A549 (cell line): ENCODE data around the gene SCGB1C2. TPM values are rescaled to one million over a fixed set of nuclear protein-coding genes. Genes with fewer than 3 reads are reported as not detected.

ENCODE experiments used
- ATAC-seq, 2 experiments: fragments of 200-7000 bp in 1 of 2; fragments of >200 bp in 1 of 2; cut with Nextera tagmentation in 1 of 2; cut with Tn5 transposase in 1 of 2; 3 replicates each; pipeline versions ENCODE4 v1.8.0 to v1.9.1; 2018 to 2020; ENCODE audit warnings: mild to moderate bottlenecking in 1 of 2, moderate library complexity in 1 of 2
- CTCF ChIA-PET: fragments of 300-600 bp; sonication (Branson Sonifier 250); formaldehyde crosslinking; extraction: SDS; loops from one replicate; lab custom pipeline; 2021; ENCODE audit warnings: antibody characterized with exemption, inconsistent platforms; lab: Yijun Ruan, JAX
- POLR2A ChIA-PET: fragments of 350-600 bp; formaldehyde crosslinking; extraction: SDS; loops from one replicate; lab custom pipeline; 2021; ENCODE audit warnings: antibody characterized with exemption, inconsistent platforms; lab: Yijun Ruan, JAX
- DNase-seq, 2 experiments: peaks; one replicate each; pipeline versions ENCODE4 v3.0.0 to v3.0.0-alpha.2; 2011 to 2016; ENCODE audit warnings: low read depth in 1 of 2, low spot score in 1 of 2
- FAIRE-seq: peaks from 2 replicates; lab custom pipeline; 2011; peaks lifted over from hg19 to GRCh38; lab: Jason Lieb, UNC
- H3K27ac ChIP-seq, 2 experiments: fragments of >200 bp; sonication (Bioruptor Twin); formaldehyde crosslinking; 3 replicates each; pipeline ENCODE4 v1.5.1; 2016 to 2017
- H3K4me1 ChIP-seq: fragments of >200 bp; sonication (Bioruptor Twin); formaldehyde crosslinking; 3 replicates; pipeline ENCODE4 v1.6.1; 2016
- H3K4me2 ChIP-seq: fragments of >200 bp; sonication (Bioruptor Twin); formaldehyde crosslinking; 3 replicates; pipeline ENCODE4 v1.6.1; 2016
- H3K4me3 ChIP-seq: fragments of >200 bp; sonication (Bioruptor Twin); formaldehyde crosslinking; 3 replicates; pipeline ENCODE4 v1.5.1; 2016
- H3K9me3 ChIP-seq: fragments of >200 bp; sonication (Bioruptor Twin); formaldehyde crosslinking; 3 replicates; pipeline ENCODE4 v1.6.1; 2016
- BCL3 ChIP-seq: fragments of >200 bp; sonication (Bioruptor Twin); formaldehyde crosslinking; IDR thresholded peaks from 3 replicates; pipeline ENCODE4 v1.6.1; 2016
- BHLHE40 ChIP-seq: IDR thresholded peaks from 2 replicates; pipeline ENCODE4 v1.6.1; 2012; ENCODE audit warnings: low read depth, low read length, inconsistent platforms
- CHD4 ChIP-seq: fragments of 200-600 bp; sonication (generic); IDR thresholded peaks from 2 replicates; pipeline ENCODE4 v1.6.1; 2016; ENCODE audit warnings: antibody characterized with exemption, mild to moderate bottlenecking, borderline replicate concordance
- E2F6 ChIP-seq: IDR thresholded peaks from 2 replicates; pipeline ENCODE4 v1.6.1; 2012; ENCODE audit warnings: low read depth, borderline replicate concordance
- EHF ChIP-seq: fragments of 250-450 bp; sonication (Bioruptor Pico); IDR thresholded peaks from 2 replicates; pipeline ENCODE4 v1.5.0; 2020; ENCODE audit warnings: mild to moderate bottlenecking
- FOSL2 ChIP-seq, 2 experiments: fragments of 450-650 bp in 1 of 2; fragments of >200 bp in 1 of 2; sonication (Bioruptor Twin) in 1 of 2; formaldehyde crosslinking; IDR thresholded peaks; 2 replicates each; pipeline versions ENCODE4 v1.5.0 to v1.6.1; 2016 to 2020; ENCODE audit warnings: mild to moderate bottlenecking in 1 of 2, moderate library complexity in 1 of 2
- HEYL ChIP-seq: fragments of 250-450 bp; sonication (Bioruptor Pico); IDR thresholded peaks from 2 replicates; pipeline ENCODE4 v1.8.0; 2021; ENCODE audit warnings: mild to moderate bottlenecking, moderate library complexity
- HOXA7 ChIP-seq: fragments of 250-450 bp; sonication (Bioruptor Pico); IDR thresholded peaks from 2 replicates; pipeline ENCODE4 v1.5.0; 2020; ENCODE audit warnings: mild to moderate bottlenecking, moderate library complexity
- JUN ChIP-seq, 2 experiments: fragments of >200 bp; sonication (Bioruptor Twin); formaldehyde crosslinking; IDR thresholded peaks; 2 replicates in 1 of 2; 3 replicates in 1 of 2; pipeline ENCODE4 v1.6.1; 2016 to 2017
- MAZ ChIP-seq: fragments of 150-350 bp; IDR thresholded peaks from 2 replicates; pipeline ENCODE4 v1.6.1; 2014; ENCODE audit warnings: antibody characterized with exemption, low read depth, low read length, borderline replicate concordance
- NPAS2 ChIP-seq: fragments of 250-450 bp; sonication (Bioruptor Pico); IDR thresholded peaks from 2 replicates; pipeline ENCODE4 v1.8.0; 2022; ENCODE audit warnings: mild to moderate bottlenecking, moderate library complexity, borderline replicate concordance
- NR3C1 ChIP-seq: fragments of >200 bp; sonication (Bioruptor Twin); formaldehyde crosslinking; IDR thresholded peaks from 3 replicates; pipeline ENCODE4 v1.6.1; 2017
- PHF8 ChIP-seq: fragments of 200-600 bp; sonication (generic); IDR thresholded peaks from 2 replicates; pipeline ENCODE4 v1.6.1; 2016; ENCODE audit warnings: low read depth, mild to moderate bottlenecking, antibody characterized with exemption, moderate library complexity, borderline replicate concordance
- POLR2A ChIP-seq: IDR thresholded peaks from 2 replicates; pipeline ENCODE4 v1.6.1; 2012; ENCODE audit warnings: mild to moderate bottlenecking, low read length
- RCOR1 ChIP-seq: fragments of 150-350 bp; IDR thresholded peaks from 2 replicates; pipeline ENCODE4 v1.6.1; 2014; ENCODE audit warnings: antibody characterized with exemption, low read length, low read depth
- SREBF2 ChIP-seq: fragments of 450-650 bp; IDR thresholded peaks from 2 replicates; pipeline ENCODE4 v1.6.1; 2014; ENCODE audit warnings: mild to moderate bottlenecking, moderate library complexity
- WGBS: methylation state at CpG from one replicate; pipeline ENCODE4 v1.1.6; 2017; ENCODE audit errors: missing lambda C conversion rate; 5-methylcytosine and 5-hydroxymethylcytosine counted together
- polyA plus RNA-seq, 4 experiments: library from polyadenylated mRNA; depleted of rRNA in 3 of 4; stranded (reverse); fragments of >200 nt; fragmentation: RNase III in 1 of 4; extraction: RNeasy Plus Mini Kit Qiagen cat#74134 plus additional on column Dnase treatment in 1 of 4; gene quantifications; 2 replicates in 3 of 4; 3 replicates in 1 of 4; pipeline ENCODE4 v1.2.3, GENCODE V29; 2011 to 2017

Gene SCGB1C2
- polyA plus RNA-seq, 2 of the 4 experiments (the other 2 are of a cell fraction) = not detected

GRCh38 chr17:151886-152859 lies 14.8 kb downstream of the SCGB1C2 start:
- no peaks in the 10 kb centered on the region for H3K9me3 ChIP-seq
- H3K4me2 ChIP-seq = no peak overlapping the region
- ChIA-PET POLR2A (no interaction called here), CTCF (interaction anchor here (1.0 to 3.0 kb wide), 6 partner anchors 8 to 849 kb away, joined by 3 to 18 read pairs (median 4); no protein-coding TSS in a partner anchor)
- peaks cover 5% of the 10 kb centered on the region; the same call in 1 of the 3 replicates for H3K4me1 ChIP-seq
- FAIRE-seq (no peak), ATAC-seq (no peak; a peak in 1 of 6 replicates), DNase-seq (peak in 1 of 2 experiments; percentile 33)
- WGBS = 78% methylated on average over 26 of the region's 26 CpGs
- TF ChIP-seq SREBF2 (no peak), FOSL2 (IDR thresholded peaks at IDR 0.05) (no peak), FOSL2 (CRISPR knock-in tag; IDR thresholded peaks at IDR 0.05) (peak; percentile 58)
- no peak overlapping the region for H3K27ac ChIP-seq
- H3K4me3 ChIP-seq = no peak overlapping the region

GRCh38 chr17:152860-153420 lies 15.6 kb downstream of the SCGB1C2 start:
- no peak for DNase-seq
- TF ChIP-seq JUN (IDR thresholded peaks at IDR 0.05) (no peak), PHF8 (no peak)
- 74% methylated on average over 12 of the region's 12 CpGs for WGBS
- Histone ChIP-seq H3K9me3 (no peaks in the 10 kb centered on the region), H3K4me3 (no peak overlapping the region), H3K4me1 (peaks cover 5% of the 10 kb centered on the region; the same call in 1 of the 3 replicates), H3K4me2 (no peak overlapping the region), H3K27ac (no peak overlapping the region)
- no peak; a peak in 1 of 6 replicates for ATAC-seq
- FAIRE-seq = no peak
- ChIA-PET POLR2A (interaction anchor here (1.2 kb wide), 1 partner anchor 843 kb away, joined by 3 read pairs; no protein-coding TSS in a partner anchor), CTCF (interaction anchor here (1.0 to 3.0 kb wide), 6 partner anchors 8 to 848 kb away, joined by 3 to 18 read pairs (median 4); no protein-coding TSS in a partner anchor)

GRCh38 chr17:153851-154250 lies 16.5 kb downstream of the SCGB1C2 start:
- peaks cover 5% of the 10 kb centered on the region; the same call in 1 of the 3 replicates for H3K4me1 ChIP-seq
- DNase-seq = no peak
- H3K4me3 ChIP-seq = no peak overlapping the region
- FAIRE-seq = no peak
- H3K9me3 ChIP-seq = no peaks in the 10 kb centered on the region
- H3K4me2 ChIP-seq = no peak overlapping the region
- WGBS = 93% methylated on average over 9 of the region's 9 CpGs
- TF ChIP-seq BHLHE40 = no peak
- no peak for TF ChIP-seq CHD4
- no peak for TF ChIP-seq POLR2A
- TF ChIP-seq E2F6 = no peak
- no peak for TF ChIP-seq NPAS2
- no peak for TF ChIP-seq HEYL (CRISPR knock-in tag)
- no peak for TF ChIP-seq NR3C1
- TF ChIP-seq RCOR1 = no peak
- no peak overlapping the region for H3K27ac ChIP-seq
- no peak for ATAC-seq
- ChIA-PET CTCF (interaction anchor here (0.7 to 3.0 kb wide), 4 partner anchors 9 to 677 kb away, joined by 3 to 18 read pairs (median 6); no protein-coding TSS in a partner anchor), POLR2A (interaction anchor here (1.2 kb wide), 1 partner anchor 843 kb away, joined by 3 read pairs; no protein-coding TSS in a partner anchor)

- Histone ChIP-seq H3K4me1 (peaks cover 5% of the 10 kb centered on the region; the same call in 1 of the 3 replicates), H3K9me3 (no peaks in the 10 kb centered on the region), H3K27ac (no peak overlapping the region)
- ATAC-seq (no peak), DNase-seq (no peak)
- CTCF ChIA-PET = interaction anchor here (0.6 to 1.9 kb wide), 5 partner anchors 10 to 841 kb away, joined by 3 to 6 read pairs (median 3); no protein-coding TSS in a partner anchor
- TF ChIP-seq POLR2A (no peak), MAZ (no peak), BCL3 (no peak), HOXA7 (CRISPR knock-in tag) (no peak), EHF (no peak)
- TF ChIP-seq, all 56 proteins: peak for 0
- 76% methylated on average over 7 of the region's 7 CpGs for WGBS
- Histone ChIP-seq H3K4me3 (no peak overlapping the region), H3K4me2 (no peak overlapping the region)
- POLR2A ChIA-PET = no interaction called here
- FAIRE-seq = no peak
These were observed 18.2 kb downstream of the SCGB1C2 start for GRCh38 chr17:155576-155975.
